Ectodermal cell (in vitro differentiated cells): ENCODE data around the gene GPR160.

ENCODE experiments used
- H3K27ac ChIP-seq: 2 replicates; pipeline ENCODE4 v1.7.0; 2013; ENCODE audit warnings: mild to moderate bottlenecking, low read depth, low read length; ENCODE audit not compliant: insufficient read depth, poor library complexity, severe bottlenecking
- H3K27me3 ChIP-seq: 2 replicates; pipeline ENCODE4 v1.7.0; 2013; ENCODE audit warnings: mild to moderate bottlenecking, low read length; ENCODE audit not compliant: insufficient read depth, control insufficient read depth, poor library complexity, severe bottlenecking
- H3K36me3 ChIP-seq: one replicate; pipeline ENCODE4 v1.7.0; 2013; ENCODE audit warnings: low read length; ENCODE audit not compliant: control insufficient read depth, insufficient read depth
- H3K4me1 ChIP-seq: one replicate; pipeline ENCODE4 v1.7.0; 2013; ENCODE audit warnings: low read length; ENCODE audit not compliant: control insufficient read depth, insufficient read depth
- H3K4me3 ChIP-seq: 2 replicates; pipeline ENCODE4 v1.7.0; 2013; ENCODE audit warnings: low read depth, low read length, control low read depth; ENCODE audit not compliant: insufficient read depth
- H3K9me3 ChIP-seq: 2 replicates; pipeline ENCODE4 v1.7.0; 2013; ENCODE audit warnings: mild to moderate bottlenecking, low read length, moderate library complexity; ENCODE audit not compliant: control insufficient read depth
- WGBS, 2 experiments: methylation state at CpG; one replicate each; pipeline ENCODE4 v1.1.7; 2013; ENCODE audit warnings: missing lambda C conversion rate in 2 of 2; 5-methylcytosine and 5-hydroxymethylcytosine counted together

The GPR160 gene

GRCh38 chr3:170062769-170063168, 25.0 kb downstream of the GPR160 start:
- H3K27ac ChIP-seq = no peak overlapping the region
- H3K36me3 ChIP-seq = no peaks in the 10 kb centered on the region
- no peak overlapping the region for H3K4me3 ChIP-seq
- no peaks in the 10 kb centered on the region for H3K4me1 ChIP-seq
- H3K9me3 ChIP-seq = no peaks in the 10 kb centered on the region
- WGBS, 2 experiments = 92 to 96% methylated on average over 15 to 16 of the region's 16 CpGs
- H3K27me3 ChIP-seq = no peaks in the 10 kb centered on the region

GRCh38 chr3:170063691-170064090, 25.9 kb downstream of the GPR160 start:
- WGBS, 2 experiments = 91 to 93% methylated on average over 13 to 14 of the region's 15 CpGs
- H3K27ac ChIP-seq = no peak overlapping the region
- no peaks in the 10 kb centered on the region for H3K4me1 ChIP-seq
- no peaks in the 10 kb centered on the region for H3K36me3 ChIP-seq
- no peaks in the 10 kb centered on the region for H3K27me3 ChIP-seq
- H3K9me3 ChIP-seq = no peaks in the 10 kb centered on the region
- no peak overlapping the region for H3K4me3 ChIP-seq

GRCh38 chr3:170064108-170064507, 26.3 kb downstream of the GPR160 start:
- Histone ChIP-seq H3K4me1 (no peaks in the 10 kb centered on the region), H3K36me3 (no peaks in the 10 kb centered on the region), H3K9me3 (no peaks in the 10 kb centered on the region), H3K27ac (no peak overlapping the region), H3K4me3 (no peak overlapping the region), H3K27me3 (no peaks in the 10 kb centered on the region)
- 93% methylated on average over 18 of the region's 18 CpGs for WGBS, 2 experiments

- Histone ChIP-seq H3K4me1 (no peaks in the 10 kb centered on the region), H3K9me3 (no peaks in the 10 kb centered on the region), H3K27me3 (no peaks in the 10 kb centered on the region), H3K4me3 (no peak overlapping the region), H3K36me3 (no peaks in the 10 kb centered on the region), H3K27ac (no peak overlapping the region)
- WGBS, 2 experiments = 63 to 69% methylated on average over 3 to 4 of the region's 4 CpGs
These were observed 37.8 kb downstream of the GPR160 start for GRCh38 chr3:170075441-170076091.

- 94 to 95% methylated on average over 6 of the region's 6 CpGs for WGBS, 2 experiments
- H3K36me3 ChIP-seq = no peaks in the 10 kb centered on the region
- no peaks in the 10 kb centered on the region for H3K27me3 ChIP-seq
- no peak overlapping the region for H3K27ac ChIP-seq
- H3K4me3 ChIP-seq = no peak overlapping the region
- no peaks in the 10 kb centered on the region for H3K4me1 ChIP-seq
- H3K9me3 ChIP-seq = no peaks in the 10 kb centered on the region
These were observed 39.0 kb downstream of the GPR160 start for GRCh38 chr3:170076715-170077238.

- H3K27me3 ChIP-seq = no peaks in the 10 kb centered on the region
These were observed 39.6 kb downstream of the GPR160 start for GRCh38 chr3:170077361-170077760.

GRCh38 chr3:170078620-170079281, 41.0 kb downstream of the GPR160 start:
- H3K9me3 ChIP-seq = no peaks in the 10 kb centered on the region
- H3K4me3 ChIP-seq = no peak overlapping the region
- H3K27me3 ChIP-seq = no peaks in the 10 kb centered on the region
- no peak overlapping the region for H3K27ac ChIP-seq
- H3K4me1 ChIP-seq = no peaks in the 10 kb centered on the region
- 86 to 91% methylated on average over 13 of the region's 13 CpGs for WGBS, 2 experiments
- H3K36me3 ChIP-seq = no peaks in the 10 kb centered on the region

More at GRCh38 chr3:170077361-170077760, 39.6 kb downstream of the GPR160 start:
- Histone ChIP-seq H3K27ac (no peak overlapping the region), H3K4me3 (no peak overlapping the region), H3K36me3 (no peaks in the 10 kb centered on the region), H3K4me1 (no peaks in the 10 kb centered on the region), H3K9me3 (no peaks in the 10 kb centered on the region)
- WGBS, 2 experiments = 91 to 92% methylated on average over 10 of the region's 10 CpGs

GRCh38 chr3:170079536-170080165, 41.9 kb downstream of the GPR160 start:
- H3K27ac ChIP-seq = no peak overlapping the region
- H3K4me3 ChIP-seq = no peak overlapping the region
- no peaks in the 10 kb centered on the region for H3K27me3 ChIP-seq
- no peaks in the 10 kb centered on the region for H3K36me3 ChIP-seq
- no peaks in the 10 kb centered on the region for H3K9me3 ChIP-seq
- WGBS, 2 experiments = 85 to 91% methylated on average over 2 of the region's 2 CpGs
- H3K4me1 ChIP-seq = no peaks in the 10 kb centered on the region

GRCh38 chr3:170080605-170081004, 42.8 kb downstream of the GPR160 start:
- H3K27ac ChIP-seq = no peak overlapping the region
- H3K4me1 ChIP-seq = no peaks in the 10 kb centered on the region
- no peaks in the 10 kb centered on the region for H3K27me3 ChIP-seq
- H3K36me3 ChIP-seq = no peaks in the 10 kb centered on the region
- no peaks in the 10 kb centered on the region for H3K9me3 ChIP-seq
- WGBS, 2 experiments = 93 to 96% methylated on average over 4 of the region's 4 CpGs
- H3K4me3 ChIP-seq = no peak overlapping the region

- H3K27ac ChIP-seq = no peak overlapping the region
- H3K4me3 ChIP-seq = no peak overlapping the region
- no CpG with 5 or more reads among the region's 1 CpG for WGBS, 2 experiments
- no peaks in the 10 kb centered on the region for H3K27me3 ChIP-seq
- no peaks in the 10 kb centered on the region for H3K4me1 ChIP-seq
- no peaks in the 10 kb centered on the region for H3K9me3 ChIP-seq
- no peaks in the 10 kb centered on the region for H3K36me3 ChIP-seq
These were observed 43.4 kb downstream of the GPR160 start for GRCh38 chr3:170081079-170081741.
